HCT116 (cell line): ENCODE data around the gene PKNOX2.

Experiments
- ELF1 ChIP-seq: IDR thresholded peaks from 2 replicates; pipeline ENCODE4 v1.6.1; 2012; ENCODE audit warnings: low read depth, borderline replicate concordance
- EZH2 ChIP-seq: fragments of 200-600 bp; sonication (generic); IDR thresholded peaks from 2 replicates; pipeline ENCODE4 v1.6.1; 2017; ENCODE audit warnings: antibody characterized with exemption, mixed run types
- POLR2A ChIP-seq: IDR thresholded peaks from 2 replicates; pipeline ENCODE4 v1.7.0; 2011; ENCODE audit warnings: borderline replicate concordance; ENCODE audit not compliant: insufficient read depth, insufficient read length; ENCODE audit errors: extremely low read depth
- SIN3A ChIP-seq: IDR thresholded peaks from 2 replicates; pipeline ENCODE4 v1.6.1; 2012; ENCODE audit warnings: low read depth
- SP1 ChIP-seq: IDR thresholded peaks from 2 replicates; pipeline ENCODE4 v1.6.1; 2012; ENCODE audit warnings: low read depth
- ZFX ChIP-seq: fragments of 450-650 bp; IDR thresholded peaks from 2 replicates; pipeline ENCODE4 v1.6.1; 2017

DNA sequence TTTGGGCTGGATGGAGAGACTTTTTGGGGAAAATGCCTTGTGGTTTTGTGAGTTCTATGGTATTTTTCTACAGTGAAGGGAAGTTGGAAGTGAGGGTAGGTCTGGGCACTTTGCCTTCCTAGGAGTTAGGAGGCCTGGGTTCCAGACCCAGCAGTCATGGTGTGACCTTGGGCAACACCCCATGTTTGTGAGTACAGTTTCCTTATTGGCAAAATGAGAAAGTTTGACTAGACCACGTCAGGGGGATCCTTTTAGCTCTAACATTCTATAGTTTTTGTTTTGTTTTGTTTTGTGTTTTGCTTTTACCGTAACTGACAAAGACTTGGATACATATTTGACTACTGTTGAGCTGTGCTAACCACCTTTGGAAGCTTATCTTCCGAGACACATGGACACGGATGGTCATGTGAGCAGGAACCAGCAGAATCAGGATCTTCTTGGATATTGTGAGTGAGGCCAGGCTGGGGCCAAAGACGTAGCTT, 109.0 kb downstream of the PKNOX2 start:
- no peak for TF ChIP-seq ZFX
- TF ChIP-seq EZH2, result no peak
- no peak for TF ChIP-seq SP1
- TF ChIP-seq SIN3A, result no peak
- TF ChIP-seq ELF1, result no peak
- TF ChIP-seq POLR2A, result no peak
